ENCODE results near the gene FBXO45.

GRCh38 chr3:196590279-196590678 lies 21.8 kb downstream of the FBXO45 start:
- no peak for TF ChIP-seq POLR2A (IDR thresholded peaks at IDR 0.05)
- no peak for TF ChIP-seq CTCF (IDR thresholded peaks at IDR 0.05)
